MG63 (cell line): ENCODE data around the gene CD248. TPM values are rescaled to one million over a fixed set of nuclear protein-coding genes. Genes with fewer than 3 reads are reported as not detected.

Experiments used
- DNase-seq: peaks from one replicate; pipeline ENCODE4 v3.0.0-alpha.2; 2020
- H3K27me3 ChIP-seq: fragments of 250-450 bp; sonication (Bioruptor Pico); 2 replicates; pipeline ENCODE4 v1.5.1; 2020; ENCODE audit warnings: mild to moderate bottlenecking, moderate library complexity
- H3K36me3 ChIP-seq: fragments of 250-450 bp; sonication (Bioruptor Pico); 2 replicates; pipeline ENCODE4 v1.5.1; 2020; ENCODE audit warnings: mild to moderate bottlenecking, moderate library complexity
- H3K4me3 ChIP-seq: fragments of 250-450 bp; sonication (Bioruptor Pico); 2 replicates; pipeline ENCODE4 v1.5.1; 2020; ENCODE audit warnings: mild to moderate bottlenecking, moderate library complexity
- H3K9me3 ChIP-seq: fragments of 250-450 bp; sonication (Bioruptor Pico); 2 replicates; pipeline ENCODE4 v1.5.1; 2020; ENCODE audit warnings: mild to moderate bottlenecking, moderate library complexity
- total RNA-seq: library from RNA; depleted of rRNA; stranded (reverse); fragments of >200 nt; shearing (Covaris generic); gene quantifications from 2 replicates; pipeline ENCODE4 v1.2.3, GENCODE V29; 2014; ENCODE audit warnings: low replicate concordance

CD248 gene
- total RNA-seq, 1 experiment from 2014 or later, result not detected

- H3K9me3 ChIP-seq, result no peaks in the 10 kb centered on the region
- H3K36me3 ChIP-seq, result peaks cover 60% of the 10 kb centered on the region
- no peak overlapping the region for H3K4me3 ChIP-seq
- no peak for DNase-seq
- no peaks in the 10 kb centered on the region for H3K27me3 ChIP-seq
Measured at GRCh38 chr11:66333896-66334604, 17.2 kb upstream of the CD248 start.

GRCh38 chr11:66333220-66333877 lies 16.5 kb upstream of the CD248 start:
- Histone ChIP-seq H3K4me3 (no peak overlapping the region), H3K9me3 (no peaks in the 10 kb centered on the region), H3K27me3 (no peaks in the 10 kb centered on the region), H3K36me3 (peaks cover 53% of the 10 kb centered on the region)
- no peak for DNase-seq

- H3K27me3 ChIP-seq, result no peaks in the 10 kb centered on the region
- H3K36me3 ChIP-seq, result peaks cover 47% of the 10 kb centered on the region
- H3K9me3 ChIP-seq, result no peaks in the 10 kb centered on the region
- no peak for DNase-seq
- H3K4me3 ChIP-seq, result no peak overlapping the region
Measured at GRCh38 chr11:66332371-66333219, 15.8 kb upstream of the CD248 start.

GRCh38 chr11:66331542-66332370 lies 14.9 kb upstream of the CD248 start:
- Histone ChIP-seq H3K9me3 (no peaks in the 10 kb centered on the region), H3K36me3 (peaks cover 42% of the 10 kb centered on the region)
- no peak for DNase-seq

GRCh38 chr11:66330931-66331330 lies 14.1 kb upstream of the CD248 start:
- no peaks in the 10 kb centered on the region for H3K9me3 ChIP-seq
- no peak for DNase-seq
- H3K36me3 ChIP-seq, result peaks cover 42% of the 10 kb centered on the region
- no peaks in the 10 kb centered on the region for H3K27me3 ChIP-seq
- H3K4me3 ChIP-seq, result no peak overlapping the region

More at GRCh38 chr11:66331542-66332370, 14.9 kb upstream of the CD248 start:
- no peak overlapping the region for H3K4me3 ChIP-seq
- H3K27me3 ChIP-seq, result no peaks in the 10 kb centered on the region

- no peak for DNase-seq
- Histone ChIP-seq H3K36me3 (peaks cover 27% of the 10 kb centered on the region), H3K4me3 (no peak overlapping the region), H3K27me3 (no peaks in the 10 kb centered on the region), H3K9me3 (no peaks in the 10 kb centered on the region)
Measured at GRCh38 chr11:66329165-66329673, 12.4 kb upstream of the CD248 start.

- no peak overlapping the region for H3K4me3 ChIP-seq
- H3K27me3 ChIP-seq, result no peaks in the 10 kb centered on the region
- DNase-seq, result peak; percentile 78
- peaks cover 23% of the 10 kb centered on the region for H3K36me3 ChIP-seq
- H3K9me3 ChIP-seq, result no peaks in the 10 kb centered on the region
Measured at GRCh38 chr11:66328302-66329144, 11.7 kb upstream of the CD248 start.

- peaks cover 18% of the 10 kb centered on the region for H3K36me3 ChIP-seq
- DNase-seq, result no peak
- no peaks in the 10 kb centered on the region for H3K27me3 ChIP-seq
- no peaks in the 10 kb centered on the region for H3K9me3 ChIP-seq
- H3K4me3 ChIP-seq, result no peak overlapping the region
Measured at GRCh38 chr11:66328031-66328301, 11.1 kb upstream of the CD248 start.

GRCh38 chr11:66327171-66328030 lies 10.6 kb upstream of the CD248 start:
- peak; percentile 85 for DNase-seq
- no peaks in the 10 kb centered on the region for H3K9me3 ChIP-seq

GRCh38 chr11:66326261-66327111 lies 9.6 kb upstream of the CD248 start:
- Histone ChIP-seq H3K27me3 (no peaks in the 10 kb centered on the region), H3K36me3 (peaks cover 3% of the 10 kb centered on the region), H3K4me3 (no peak overlapping the region), H3K9me3 (no peaks in the 10 kb centered on the region)
- DNase-seq, result peak; percentile 95

More at GRCh38 chr11:66327171-66328030, 10.6 kb upstream of the CD248 start:
- Histone ChIP-seq H3K4me3 (no peak overlapping the region), H3K36me3 (peaks cover 12% of the 10 kb centered on the region), H3K27me3 (no peaks in the 10 kb centered on the region)

- H3K27me3 ChIP-seq, result no peaks in the 10 kb centered on the region
- H3K4me3 ChIP-seq, result no peak overlapping the region
- no peaks in the 10 kb centered on the region for H3K36me3 ChIP-seq
- no peaks in the 10 kb centered on the region for H3K9me3 ChIP-seq
- no peak for DNase-seq
Measured at GRCh38 chr11:66325263-66325671, 8.4 kb upstream of the CD248 start.

GRCh38 chr11:66324664-66325063 lies 7.8 kb upstream of the CD248 start:
- Histone ChIP-seq H3K9me3 (0 out of 2 replicates have a peak, but pooled peaks cover 2% of the 10 kb centered on the region), H3K4me3 (no peak overlapping the region), H3K36me3 (no peaks in the 10 kb centered on the region), H3K27me3 (no peaks in the 10 kb centered on the region)
- DNase-seq, result no peak

- no peaks in the 10 kb centered on the region for H3K27me3 ChIP-seq
- 0 out of 2 replicates have a peak, but pooled peaks cover 2% of the 10 kb centered on the region for H3K9me3 ChIP-seq
- H3K4me3 ChIP-seq, result no peak overlapping the region
- no peak for DNase-seq
- H3K36me3 ChIP-seq, result no peaks in the 10 kb centered on the region
Measured at GRCh38 chr11:66323684-66324083, 6.8 kb upstream of the CD248 start.
